ENCODE results near the gene RPL13A. TPM values are rescaled to one million over a fixed set of nuclear protein-coding genes. Genes with fewer than 3 reads are reported as not detected.
A peak's percentile ranks its signal among the peaks of the same experiment; 100 is the strongest.

RPL13A gene
- total and polyA plus RNA-seq, 9 of the 15 experiments (the other 6 are each of a cell fraction or from before 2014, with no cell fraction given): 1,744 to 5,482 (median 2,949) TPM

DNA sequence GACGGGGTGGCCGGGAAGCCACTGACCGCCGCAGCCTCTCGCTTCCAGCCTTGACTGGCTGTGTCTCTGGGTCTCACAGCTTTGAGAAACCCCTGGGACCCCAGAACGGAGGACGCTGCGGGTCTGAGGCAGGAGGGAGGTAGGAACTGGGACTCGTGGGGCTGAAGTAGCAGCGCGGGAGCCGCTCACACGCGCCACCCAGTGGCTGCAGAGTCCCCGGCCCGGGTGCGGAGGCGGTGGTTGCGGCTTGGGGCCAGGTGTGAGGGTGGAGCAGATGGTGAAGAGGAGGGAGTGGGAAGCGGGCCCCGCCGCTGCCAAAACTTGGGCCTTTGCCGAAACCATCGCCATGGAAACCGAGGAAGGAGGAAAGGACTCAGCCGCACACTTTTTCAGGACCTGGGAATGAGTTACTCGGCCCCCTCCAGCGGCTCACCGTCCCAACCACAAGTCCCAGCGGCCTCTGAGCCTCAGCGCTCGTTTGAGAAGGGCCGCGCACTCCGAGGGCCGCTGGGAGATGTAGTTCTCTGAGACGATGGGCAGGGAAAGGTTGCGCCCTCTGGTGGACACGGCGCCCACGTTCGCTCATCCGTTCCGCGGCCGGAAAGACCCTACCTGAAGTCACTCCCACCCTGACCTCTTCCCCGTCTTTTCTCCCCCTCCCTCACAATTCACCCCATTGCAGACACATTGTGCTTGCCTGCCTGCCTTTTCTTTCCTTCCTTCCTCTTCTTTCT, 43.9 kb upstream of the RPL13A start (continued):
- TF ChIP-seq, protein P1, sequence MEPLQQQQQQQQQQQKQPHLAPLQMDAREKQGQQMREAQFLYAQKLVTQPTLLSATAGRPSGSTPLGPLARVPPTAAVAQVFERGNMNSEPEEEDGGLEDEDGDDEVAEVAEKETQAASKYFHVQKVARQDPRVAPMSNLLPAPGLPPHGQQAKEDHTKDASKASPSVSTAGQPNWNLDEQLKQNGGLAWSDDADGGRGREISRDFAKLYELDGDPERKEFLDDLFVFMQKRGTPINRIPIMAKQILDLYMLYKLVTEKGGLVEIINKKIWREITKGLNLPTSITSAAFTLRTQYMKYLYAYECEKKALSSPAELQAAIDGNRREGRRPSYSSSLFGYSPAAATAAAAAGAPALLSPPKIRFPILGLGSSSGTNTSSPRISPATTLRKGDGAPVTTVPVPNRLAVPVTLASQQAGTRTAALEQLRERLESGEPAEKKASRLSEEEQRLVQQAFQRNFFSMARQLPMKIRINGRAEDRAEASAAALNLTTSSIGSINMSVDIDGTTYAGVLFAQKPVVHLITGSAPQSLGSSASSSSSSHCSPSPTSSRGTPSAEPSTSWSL (CRISPR knock-in tag; IDR thresholded peaks at IDR 0.05; ENCODE audit: borderline replicate concordance): no peak
- TF ChIP-seq CREB3 (tag; conservative IDR thresholded peaks at IDR 0.05; ENCODE audit: low read depth) (no peak), MLX (CRISPR knock-in tag; conservative IDR thresholded peaks at IDR 0.05) (no peak), ZKSCAN1 (IDR thresholded peaks at IDR 0.05; ENCODE audit: low read depth, low read length) (no peak), SIX5 (IDR thresholded peaks at IDR 0.05; ENCODE audit: borderline replicate concordance in 1 of 2, insufficient read depth in 1 of 2, low read depth in 1 of 2, low read length in 2 of 2) (peak; percentile 97 to 98), SIRT6 (IDR thresholded peaks at IDR 0.05; ENCODE audit: low read depth, low read length) (no peak), ZFP36 (IDR thresholded peaks at IDR 0.05; ENCODE audit: low read depth, low read length, partially characterized antibody) (no peak), E2F6 (IDR thresholded peaks at IDR 0.05; ENCODE audit: borderline replicate concordance in 1 of 2, extremely low read depth in 1 of 2, insufficient read depth in 1 of 2, insufficient read length in 1 of 2, low read depth in 1 of 2, low read length in 1 of 2, poor library complexity in 1 of 2, severe bottlenecking in 1 of 2) (peak; percentile 33 to 82), SLC30A9 (CRISPR knock-in tag; IDR thresholded peaks at IDR 0.05) (no peak), LEF1 (IDR thresholded peaks at IDR 0.05) (no peak), ZBTB8A (IDR thresholded peaks at IDR 0.05; ENCODE audit: partially characterized antibody) (no peak), ARID4B (CRISPR knock-in tag; IDR thresholded peaks at IDR 0.05) (no peak; the same call in 1 of the 2 replicates), CAMTA2 (CRISPR knock-in tag; conservative IDR thresholded peaks at IDR 0.05) (no peak), KLF16 (IDR thresholded peaks at IDR 0.05) (0 out of 2 replicates have a peak, but pooled peaks have one; percentile 39), ZNF311 (CRISPR knock-in tag; IDR thresholded peaks at IDR 0.05) (no peak)
- TF ChIP-seq, protein P2, sequence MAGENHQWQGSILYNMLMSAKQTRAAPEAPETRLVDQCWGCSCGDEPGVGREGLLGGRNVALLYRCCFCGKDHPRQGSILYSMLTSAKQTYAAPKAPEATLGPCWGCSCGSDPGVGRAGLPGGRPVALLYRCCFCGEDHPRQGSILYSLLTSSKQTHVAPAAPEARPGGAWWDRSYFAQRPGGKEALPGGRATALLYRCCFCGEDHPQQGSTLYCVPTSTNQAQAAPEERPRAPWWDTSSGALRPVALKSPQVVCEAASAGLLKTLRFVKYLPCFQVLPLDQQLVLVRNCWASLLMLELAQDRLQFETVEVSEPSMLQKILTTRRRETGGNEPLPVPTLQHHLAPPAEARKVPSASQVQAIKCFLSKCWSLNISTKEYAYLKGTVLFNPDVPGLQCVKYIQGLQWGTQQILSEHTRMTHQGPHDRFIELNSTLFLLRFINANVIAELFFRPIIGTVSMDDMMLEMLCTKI (IDR thresholded peaks at IDR 0.05; ENCODE audit: partially characterized antibody): no peak
